Adrenal gland (tissue), 12 donors: Measurements from ENCODE around the gene SAV1. TPM values are rescaled to one million over a fixed set of nuclear protein-coding genes. Genes with fewer than 3 reads are reported as not detected.

ENCODE experiments used
- DNase-seq, 7 donors: peaks; one replicate each; pipeline ENCODE4 v3.0.0-alpha.2; 2019 to 2020
- H3K27ac ChIP-seq, 5 donors: fragments of 200-600 bp; sonication (generic) in 4 of 5; 1 replicate in 3 of 5; 2 replicates in 2 of 5; pipeline versions ENCODE4 v1.5.1 to v1.8.0; 2016 to 2020; ENCODE audit warnings: mild to moderate bottlenecking in 1 of 5
- H3K27me3 ChIP-seq: fragments of 200-600 bp; 2 replicates; pipeline ENCODE4 v1.8.0; 2021
- H3K36me3 ChIP-seq, 2 donors: fragments of 200-600 bp; replicated peaks in 1 of 2; 1 replicate in 1 of 2; 2 replicates in 1 of 2; pipeline versions ENCODE4 v1.5.1 to v1.8.0; 2018 to 2022
- H3K4me1 ChIP-seq, 2 donors: fragments of 200-600 bp; replicated peaks in 1 of 2; 1 replicate in 1 of 2; 2 replicates in 1 of 2; pipeline versions ENCODE4 v1.5.1 to v1.8.0; 2018 to 2021
- H3K4me3 ChIP-seq, 4 donors: fragments of 200-600 bp; sonication (generic) in 3 of 4; one replicate each; pipeline ENCODE4 v1.5.1; 2016 to 2018
- H3K9me3 ChIP-seq, 3 donors: fragments of 200-600 bp; sonication (generic) in 1 of 3; replicated peaks in 1 of 3; 1 replicate in 2 of 3; 2 replicates in 1 of 3; pipeline versions ENCODE4 v1.5.1 to v1.8.0; 2016 to 2021
- CTCF ChIP-seq, 6 experiments: fragments of 450-650 bp in 4 of 6; fragments of 200-600 bp in 2 of 6; sonication (generic) in 1 of 6; IDR thresholded peaks; 1 replicate in 5 of 6; 2 replicates in 1 of 6; pipeline versions ENCODE4 v1.5.1 to v1.8.0; 2016 to 2021; ENCODE audit warnings: antibody characterized with exemption in 6 of 6, mild to moderate bottlenecking in 2 of 6, moderate library complexity in 1 of 6
- POLR2A ChIP-seq, 2 donors: fragments of 450-650 bp; IDR thresholded peaks; one replicate each; pipeline ENCODE4 v1.6.1; 2017; ENCODE audit warnings: antibody characterized with exemption in 2 of 2, mild to moderate bottlenecking in 2 of 2, moderate library complexity in 1 of 2
- WGBS, 4 donors: extraction: QIAGEN DNeasy Blood & Tissue Kit in 2 of 4; methylation state at CpG; one replicate each; pipeline versions ENCODE4 v1.1.5 to v1.1.7; 2013 to 2017; 5-methylcytosine and 5-hydroxymethylcytosine counted together
- intact Hi-C, 2 donors: fragments of 100-400 bp; cut with DNase I; formaldehyde crosslinking; loops; one replicate each; pipeline versions ENCODE4 v1.14.1 to v1.15.0; 2022 to 2023
- polyA plus RNA-seq, 3 donors: library from polyadenylated mRNA; stranded (reverse); fragments of 200-250 nt in 2 of 3; fragments of 350-450 nt in 1 of 3; fragmentation: Illumina TruSeq in 1 of 3; extraction: RNeasy Lipid Tissue Mini Kit (QIAGEN cat#74804) in 1 of 3; gene quantifications; one replicate each; pipeline ENCODE4 v1.2.3, GENCODE V29; 2013 to 2014
- total RNA-seq, 9 donors: library from RNA; depleted of rRNA in 4 of 9; stranded (reverse); fragments of >200 nt in 4 of 9; fragments of 120-200 nt in 1 of 9; fragmentation: NEBNext Ultra II Directional in 1 of 9; extraction: Animal tissue kit (Norgen Biotek cat#: 25700) in 1 of 9; gene quantifications; one replicate each; pipeline versions ENCODE4 v1.1.0 to v1.2.4, GENCODE V29; 2013 to 2023
- donor health status: healthy with polysubstance abuse.
- donor health status: Bipolar disorder and iron deficiency.
- donor health status: DM: yes; HTN: yes; CAD: no.
- donor health status: DM: no; HTN: no; CAD: no.
- donor health status: DM: no; HTN: no; CAD: no.
- donor health status: DM: yes; HTN: yes; CAD: no.

The SAV1 gene
- total and polyA plus RNA-seq, 12 donors = 14.8 to 39.2 (median 26.9) TPM

DNA sequence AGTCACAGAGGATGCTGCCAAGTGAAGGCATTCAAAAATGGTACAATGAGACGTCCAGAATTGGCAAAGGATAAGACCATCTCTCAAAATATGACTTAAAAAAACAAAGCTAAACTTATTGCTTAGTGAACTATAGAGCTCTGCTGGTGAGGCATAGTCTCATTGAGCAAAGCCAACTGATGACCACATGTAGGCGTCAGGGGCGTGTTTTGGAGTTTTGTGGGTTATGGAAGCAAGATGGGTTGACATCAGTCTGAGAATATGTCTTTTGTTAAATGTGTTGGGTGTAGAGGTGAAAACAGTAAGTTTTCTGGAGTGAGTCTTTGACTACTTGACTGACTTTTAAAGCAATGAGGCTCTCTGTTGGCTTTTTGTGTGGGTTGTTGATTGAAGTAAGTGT, 60.9 kb downstream of the SAV1 start:
- no peak for DNase-seq
- H3K36me3 ChIP-seq = no peaks in the 10 kb centered on the region
- 85 to 92% (median 86%) methylated on average over 3 of the region's 3 CpGs for WGBS, 4 donors
- H3K9me3 ChIP-seq = no peaks in the 10 kb centered on the region
- intact Hi-C loops = loop anchor here (10.0 kb wide), 2 partner anchors 168 to 248 kb away; no protein-coding TSS in a partner anchor
- no peak overlapping the region for H3K27ac ChIP-seq
- H3K27me3 ChIP-seq = no peaks in the 10 kb centered on the region
- H3K4me3 ChIP-seq = no peak overlapping the region
- TF ChIP-seq POLR2A (IDR thresholded peaks at IDR 0.05) = no peak
- TF ChIP-seq CTCF (IDR thresholded peaks at IDR 0.05) = no peak
- H3K4me1 ChIP-seq = no peaks in the 10 kb centered on the region

DNA sequence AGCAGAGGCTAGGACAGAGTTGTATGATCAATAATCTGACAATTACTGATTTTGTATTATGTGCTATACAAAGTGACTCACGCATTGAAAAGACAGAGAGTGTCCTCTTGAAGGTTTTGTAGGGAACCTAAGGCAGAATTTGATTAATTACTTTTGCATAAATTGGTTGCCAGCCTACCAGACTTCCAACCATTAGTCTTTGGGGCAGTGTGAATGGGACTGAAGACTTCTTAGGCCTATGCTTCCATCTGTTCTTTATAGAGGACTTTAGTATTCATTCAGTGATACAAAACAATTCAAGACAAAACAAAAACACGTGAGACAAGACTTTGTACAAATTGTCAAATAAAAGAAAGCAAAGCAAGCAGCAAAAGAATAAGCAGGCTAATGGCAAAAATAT, 61.6 kb downstream of the SAV1 start:
- no peaks in the 10 kb centered on the region for H3K27me3 ChIP-seq
- no peaks in the 10 kb centered on the region for H3K36me3 ChIP-seq
- DNase-seq = no peak
- H3K4me3 ChIP-seq = no peak overlapping the region
- no peaks in the 10 kb centered on the region for H3K9me3 ChIP-seq
- TF ChIP-seq POLR2A (IDR thresholded peaks at IDR 0.05) = no peak
- TF ChIP-seq CTCF (IDR thresholded peaks at IDR 0.05) = no peak
- H3K27ac ChIP-seq = no peak overlapping the region
- intact Hi-C loops = loop anchor here (10.0 kb wide), 2 partner anchors 168 to 248 kb away; no protein-coding TSS in a partner anchor
- no peaks in the 10 kb centered on the region for H3K4me1 ChIP-seq
- 92 to 95% (median 94%) methylated on average over 2 of the region's 2 CpGs for WGBS, 4 donors

GRCh38 chr14:50605766-50606165, 62.3 kb downstream of the SAV1 start:
- no peak for DNase-seq
- no peaks in the 10 kb centered on the region for H3K27me3 ChIP-seq
- 0 to 34% (median 11%) methylated on average over 1 of the region's 1 CpG for whole genome bisulfite sequencing, 4 donors
- no peaks in the 10 kb centered on the region for H3K4me1 ChIP-seq
- no peak overlapping the region for H3K4me3 ChIP-seq
- no peak overlapping the region for H3K27ac ChIP-seq
- intact Hi-C loops = loop anchor here (10.0 kb wide), 2 partner anchors 169 to 249 kb away; no protein-coding TSS in a partner anchor
- TF ChIP-seq POLR2A (IDR thresholded peaks at IDR 0.05) (no peak), CTCF (IDR thresholded peaks at IDR 0.05) (no peak)
- H3K36me3 ChIP-seq = no peaks in the 10 kb centered on the region
- no peaks in the 10 kb centered on the region for H3K9me3 ChIP-seq

DNA sequence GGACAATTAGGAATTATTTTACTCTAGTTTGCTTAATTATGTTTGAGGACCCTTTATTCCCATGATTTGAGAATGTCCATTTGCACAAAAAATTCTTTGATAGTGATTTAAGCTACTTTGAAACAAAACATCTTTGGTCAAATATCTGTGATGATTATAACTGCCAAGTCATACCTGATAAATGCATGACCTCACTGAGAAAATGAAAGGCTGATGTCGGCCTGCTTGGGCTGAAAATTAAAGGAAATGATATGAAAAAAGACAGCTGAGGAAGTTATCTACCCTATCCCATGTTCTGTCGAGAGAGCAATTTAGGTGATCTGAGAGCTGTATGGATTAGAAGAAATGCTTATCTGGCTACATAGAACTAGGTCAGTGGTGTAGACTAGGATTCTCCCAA, 64.5 kb downstream of the SAV1 start:
- DNase-seq = no peak
- H3K36me3 ChIP-seq = no peaks in the 10 kb centered on the region
- intact Hi-C loops = loop anchor here (5.0 to 10.0 kb wide), 3 partner anchors 169 to 251 kb away; no protein-coding TSS in a partner anchor
- no peak for TF ChIP-seq CTCF (IDR thresholded peaks at IDR 0.05)
- TF ChIP-seq POLR2A (IDR thresholded peaks at IDR 0.05) = no peak
- H3K9me3 ChIP-seq = no peaks in the 10 kb centered on the region
- H3K4me1 ChIP-seq = no peaks in the 10 kb centered on the region
- WGBS, 4 donors = 58 to 73% (median 65%) methylated on average over 2 of the region's 2 CpGs
- H3K4me3 ChIP-seq = no peak overlapping the region
- H3K27ac ChIP-seq = no peak overlapping the region
- H3K27me3 ChIP-seq = no peaks in the 10 kb centered on the region
